H9 (cell line): ENCODE measurements around the gene COMT. TPM values are rescaled to one million over a fixed set of nuclear protein-coding genes. Genes with fewer than 3 reads are reported as not detected.
A peak's percentile ranks its signal among the peaks of the same experiment; 100 is the strongest.

ENCODE experiments used
- DNase-seq: peaks from one replicate; pipeline ENCODE4 v3.0.0-alpha.2; 2017
- H2AFZ ChIP-seq: one replicate; pipeline ENCODE4 v1.6.1; 2013; ENCODE audit warnings: mild to moderate bottlenecking, low read length, control low read depth, moderate library complexity
- H2AK5ac ChIP-seq: 2 replicates; pipeline ENCODE4 v1.6.1; 2013; ENCODE audit warnings: low read length, control low read depth, mixed read lengths; ENCODE audit not compliant: insufficient read length
- H2BK120ac ChIP-seq: one replicate; pipeline ENCODE4 v1.6.1; 2013; ENCODE audit warnings: low read depth, mild to moderate bottlenecking, low read length, control low read depth, inconsistent platforms; ENCODE audit not compliant: poor library complexity, severe bottlenecking
- H2BK12ac ChIP-seq: 2 replicates; pipeline ENCODE4 v1.6.1; 2013; ENCODE audit warnings: low read length, control low read depth, mixed read lengths, low read depth; ENCODE audit not compliant: insufficient read length
- H2BK15ac ChIP-seq: 2 replicates; pipeline ENCODE4 v1.6.1; 2013; ENCODE audit warnings: low read depth, low read length, control low read depth
- H2BK20ac ChIP-seq: one replicate; pipeline ENCODE4 v1.6.1; 2013; ENCODE audit warnings: low read depth, mild to moderate bottlenecking, low read length, control low read depth, inconsistent platforms; ENCODE audit not compliant: poor library complexity, severe bottlenecking
- H2BK5ac ChIP-seq: 2 replicates; pipeline ENCODE4 v1.6.1; 2013; ENCODE audit warnings: low read length, control low read depth, mixed read lengths; ENCODE audit not compliant: insufficient read length
- H3K14ac ChIP-seq: 2 replicates; pipeline ENCODE4 v1.6.1; 2013; ENCODE audit warnings: low read length, control low read depth; ENCODE audit not compliant: insufficient read depth
- H3K18ac ChIP-seq: 2 replicates; pipeline ENCODE4 v1.6.1; 2013; ENCODE audit warnings: low read depth, mild to moderate bottlenecking, mixed read lengths, low read length, control low read depth; ENCODE audit not compliant: insufficient read length
- H3K23ac ChIP-seq: 2 replicates; pipeline ENCODE4 v1.6.1; 2013; ENCODE audit warnings: low read length, control low read depth, mixed read lengths, low read depth; ENCODE audit not compliant: insufficient read length
- H3K23me2 ChIP-seq: 2 replicates; pipeline ENCODE4 v1.6.1; 2013; ENCODE audit warnings: low read depth, mild to moderate bottlenecking, mixed read lengths, low read length, control low read depth; ENCODE audit not compliant: insufficient read length, poor library complexity, severe bottlenecking
- H3K27ac ChIP-seq: 2 replicates; pipeline ENCODE4 v1.5.1; 2013; ENCODE audit warnings: low read length, control low read depth, mixed read lengths, low read depth; ENCODE audit not compliant: insufficient read length
- H3K27me3 ChIP-seq: 2 replicates; pipeline ENCODE4 v1.6.1; 2013; ENCODE audit warnings: low read length, control low read depth, inconsistent platforms; ENCODE audit not compliant: insufficient read depth
- H3K4ac ChIP-seq: 2 replicates; pipeline ENCODE4 v1.6.1; 2013; ENCODE audit warnings: low read depth, mild to moderate bottlenecking, control low read depth, inconsistent platforms, low read length, moderate library complexity
- H3K4me1 ChIP-seq: 2 replicates; pipeline ENCODE4 v1.6.1; 2013; ENCODE audit warnings: low read length, control low read depth, inconsistent platforms; ENCODE audit not compliant: insufficient read depth
- H3K4me2 ChIP-seq: 2 replicates; pipeline ENCODE4 v1.6.1; 2013; ENCODE audit warnings: low read length, control low read depth, mixed read lengths; ENCODE audit not compliant: insufficient read length, insufficient read depth
- H3K56ac ChIP-seq: 2 replicates; pipeline ENCODE4 v1.6.1; 2013; ENCODE audit warnings: low read depth, mild to moderate bottlenecking, mixed read lengths, low read length, control low read depth; ENCODE audit not compliant: insufficient read length
- H3K79me1 ChIP-seq: 2 replicates; pipeline ENCODE4 v1.6.1; 2013; ENCODE audit warnings: low read depth, mild to moderate bottlenecking, moderate library complexity, low read length, control low read depth, inconsistent platforms; ENCODE audit not compliant: insufficient read depth, poor library complexity, severe bottlenecking
- H3K79me2 ChIP-seq: 2 replicates; pipeline ENCODE4 v1.6.1; 2013; ENCODE audit warnings: low read length, control low read depth, inconsistent platforms; ENCODE audit not compliant: insufficient read depth
- H3K9ac ChIP-seq: 2 replicates; pipeline ENCODE4 v1.6.1; 2013; ENCODE audit warnings: low read length, control low read depth, mixed read lengths; ENCODE audit not compliant: insufficient read length; ENCODE audit errors: extremely low read depth
- H3K9me3 ChIP-seq: one replicate; pipeline ENCODE4 v1.6.1; 2013; ENCODE audit warnings: low read depth, low read length, inconsistent platforms; ENCODE audit not compliant: control insufficient read depth
- H3T11ph ChIP-seq: one replicate; pipeline ENCODE4 v1.6.1; 2013; ENCODE audit warnings: mild to moderate bottlenecking, low read length, control low read depth, inconsistent platforms
- H4K20me1 ChIP-seq: one replicate; pipeline ENCODE4 v1.6.1; 2013; ENCODE audit not compliant: control insufficient read depth, insufficient read length, insufficient read depth
- H4K5ac ChIP-seq: 2 replicates; pipeline ENCODE4 v1.6.1; 2013; ENCODE audit warnings: low read depth, mild to moderate bottlenecking, mixed read lengths, low read length, control low read depth; ENCODE audit not compliant: insufficient read length
- H4K8ac ChIP-seq: replicated peaks from 2 replicates; pipeline ENCODE4 v1.6.1; 2013; ENCODE audit warnings: low read length, control low read depth, mixed read lengths, low read depth; ENCODE audit not compliant: insufficient read length
- H4K91ac ChIP-seq: 2 replicates; pipeline ENCODE4 v1.6.1; 2013; ENCODE audit warnings: low read depth, mild to moderate bottlenecking, moderate library complexity, mixed read lengths, low read length, control low read depth; ENCODE audit not compliant: insufficient read length
- H3K27ac Mint-ChIP-seq, 3 experiments: 2 replicates in 2 of 3; 3 replicates in 1 of 3; pipeline ENCODE4 v1.8.0; 2020 to 2021; ENCODE audit warnings: mixed read lengths in 3 of 3, mild to moderate bottlenecking in 1 of 3, moderate library complexity in 1 of 3
- H3K27me3 Mint-ChIP-seq: 2 replicates; pipeline ENCODE4 v1.8.0; 2021; ENCODE audit warnings: low read depth, mild to moderate bottlenecking, moderate library complexity, mixed read lengths
- H3K36me3 Mint-ChIP-seq, 3 experiments: 2 replicates in 2 of 3; 3 replicates in 1 of 3; pipeline ENCODE4 v1.8.0; 2020 to 2021; ENCODE audit warnings: low read depth in 3 of 3, mixed read lengths in 3 of 3; ENCODE audit not compliant: insufficient read depth in 1 of 3
- H3K4me1 Mint-ChIP-seq, 2 experiments: 2 replicates each; pipeline ENCODE4 v1.8.0; 2020; ENCODE audit warnings: mixed read lengths in 2 of 2
- H3K4me3 Mint-ChIP-seq, 2 experiments: 2 replicates in 1 of 2; 3 replicates in 1 of 2; pipeline ENCODE4 v1.8.0; 2020 to 2021; ENCODE audit warnings: mild to moderate bottlenecking in 2 of 2, mixed read lengths in 2 of 2, moderate library complexity in 1 of 2
- H3K9me3 Mint-ChIP-seq, 2 experiments: 2 replicates in 1 of 2; 3 replicates in 1 of 2; pipeline ENCODE4 v1.8.0; 2020; ENCODE audit warnings: mild to moderate bottlenecking in 2 of 2, mixed read lengths in 2 of 2, moderate library complexity in 1 of 2
- WGBS: extraction: QIAGEN DNeasy Blood & Tissue Kit; methylation state at CpG from one replicate; pipeline ENCODE4 v1.1.7; 2013; ENCODE audit warnings: missing lambda C conversion rate, low lambda C conversion rate, mixed read lengths; ENCODE audit not compliant: insufficient read length; ENCODE audit errors: extremely low coverage; 5-methylcytosine and 5-hydroxymethylcytosine counted together
- total RNA-seq: library from RNA; stranded (reverse); gene quantifications from 2 replicates; pipeline ENCODE4 v1.2.1, GENCODE V29; 2021
- TF ChIP-seq, protein P1 (sequence below): fragments of 200-600 bp; sonication (generic); conservative IDR thresholded peaks from 3 replicates; pipeline ENCODE4 v1.8.0; 2021; ENCODE audit warnings: antibody characterized with exemption, mild to moderate bottlenecking

The COMT gene
- total RNA-seq, 1 experiment from 2014 or later, result 42.2 TPM

DNA sequence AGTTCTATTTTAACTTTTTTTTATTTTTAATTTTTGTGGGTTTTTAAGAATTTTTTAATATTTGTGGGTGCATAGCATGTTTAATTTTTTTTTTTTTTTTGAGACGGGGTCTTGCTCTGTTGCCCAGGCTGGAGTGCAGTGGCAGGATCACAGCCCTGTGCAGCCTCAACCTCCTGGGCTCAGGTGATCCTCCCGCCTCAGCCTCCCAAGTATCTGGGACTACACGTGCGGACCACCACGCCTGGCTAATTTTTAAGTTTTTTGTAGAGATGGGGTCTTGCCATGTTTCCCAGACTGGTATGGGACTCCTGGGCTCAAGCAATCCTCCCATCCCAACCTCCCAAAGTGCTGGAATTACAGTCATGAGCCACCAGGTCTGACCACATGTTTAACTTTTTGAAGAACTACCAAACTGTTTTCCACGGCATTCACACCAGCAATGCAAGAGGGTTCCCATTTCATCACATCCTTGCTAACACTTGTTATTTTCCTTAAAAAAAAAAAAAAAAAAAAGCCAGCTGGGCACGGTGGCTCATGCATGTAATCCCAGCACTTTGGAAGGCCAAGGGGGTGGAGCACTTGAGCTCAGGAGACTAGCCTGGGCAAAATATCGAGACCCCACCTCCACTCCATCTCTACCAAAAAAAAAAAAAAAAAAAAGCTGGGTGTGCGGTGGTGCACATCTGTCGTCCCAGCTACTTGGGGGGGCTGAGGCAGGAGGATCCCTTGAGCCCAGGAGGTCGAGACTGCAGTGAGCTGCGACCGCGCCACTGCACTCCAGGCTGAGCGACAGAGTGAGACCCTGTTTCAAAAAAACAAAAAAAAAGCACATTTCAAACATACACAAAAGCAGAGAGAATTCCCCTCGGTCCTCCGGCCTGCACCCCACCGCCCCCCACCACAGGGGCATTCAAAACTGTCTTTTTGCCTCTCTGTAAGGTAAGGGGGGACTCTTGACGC is 16.8 kb downstream of the COMT start:
- Histone ChIP-seq H3K79me2 (no peaks in the 10 kb centered on the region), H2AK5ac (no peak overlapping the region), H3K4me2 (peak overlapping the region; percentile 61), H4K20me1 (no peaks in the 10 kb centered on the region), H3K23ac (no peak overlapping the region), H2BK15ac (no peak overlapping the region), H3K27me3 (no peaks in the 10 kb centered on the region), H4K5ac (no peak overlapping the region), H2BK20ac (no peak overlapping the region), H2BK5ac (no peak overlapping the region), H3K23me2 (no peaks in the 10 kb centered on the region), H3K27ac (no peak overlapping the region), H4K91ac (no peak overlapping the region), H3K79me1 (no peaks in the 10 kb centered on the region), H2BK12ac (no peak overlapping the region), H3K4ac (no peak overlapping the region), H2BK120ac (no peak overlapping the region), H3K14ac (no peak overlapping the region), H4K8ac (no peak overlapping the region), H3K56ac (no peak overlapping the region), H3K9me3 (no peaks in the 10 kb centered on the region), H3K9ac (no peak overlapping the region), H3K4me1 (peaks cover 2% of the 10 kb centered on the region; the same call in 1 of the 2 replicates), H3K18ac (no peak overlapping the region), H3T11ph (no peak overlapping the region), H2AFZ (no peak overlapping the region)
- peaks cover 20 to 37% of the 10 kb centered on the region in 2 experiments for H3K4me1 Mint-ChIP-seq
- WGBS, result no CpG with 5 or more reads among the region's 19 CpGs
- H3K27ac Mint-ChIP-seq, result peak overlapping the region in 1 of 3 experiments; percentile 39; a peak in 1 of 7 replicates
- H3K36me3 Mint-ChIP-seq, result no peaks in the 10 kb centered on the region; a peak in 1 of 7 replicates
- H3K9me3 Mint-ChIP-seq, result no peaks in the 10 kb centered on the region; a peak in 1 of 5 replicates
- TF ChIP-seq, protein P1, sequence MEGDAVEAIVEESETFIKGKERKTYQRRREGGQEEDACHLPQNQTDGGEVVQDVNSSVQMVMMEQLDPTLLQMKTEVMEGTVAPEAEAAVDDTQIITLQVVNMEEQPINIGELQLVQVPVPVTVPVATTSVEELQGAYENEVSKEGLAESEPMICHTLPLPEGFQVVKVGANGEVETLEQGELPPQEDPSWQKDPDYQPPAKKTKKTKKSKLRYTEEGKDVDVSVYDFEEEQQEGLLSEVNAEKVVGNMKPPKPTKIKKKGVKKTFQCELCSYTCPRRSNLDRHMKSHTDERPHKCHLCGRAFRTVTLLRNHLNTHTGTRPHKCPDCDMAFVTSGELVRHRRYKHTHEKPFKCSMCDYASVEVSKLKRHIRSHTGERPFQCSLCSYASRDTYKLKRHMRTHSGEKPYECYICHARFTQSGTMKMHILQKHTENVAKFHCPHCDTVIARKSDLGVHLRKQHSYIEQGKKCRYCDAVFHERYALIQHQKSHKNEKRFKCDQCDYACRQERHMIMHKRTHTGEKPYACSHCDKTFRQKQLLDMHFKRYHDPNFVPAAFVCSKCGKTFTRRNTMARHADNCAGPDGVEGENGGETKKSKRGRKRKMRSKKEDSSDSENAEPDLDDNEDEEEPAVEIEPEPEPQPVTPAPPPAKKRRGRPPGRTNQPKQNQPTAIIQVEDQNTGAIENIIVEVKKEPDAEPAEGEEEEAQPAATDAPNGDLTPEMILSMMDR, result no peak
- peak overlapping the region; percentile 54 to 72 for H3K4me3 Mint-ChIP-seq
- DNase-seq, result no peak
- no peaks in the 10 kb centered on the region for H3K27me3 Mint-ChIP-seq
